Epithelial cell of esophagus (primary cell): ENCODE data around the gene PPP1R14C.
A peak's percentile ranks its signal among the peaks of the same experiment; 100 is the strongest.
"Not testable (repeated sequence)": the region's sequence is repeated elsewhere in the genome, so short reads cannot be mapped to it uniquely, and the experiment has no call there.

Experiments used
- DNase-seq: peaks from one replicate; pipeline ENCODE4 v3.0.0; 2010; ENCODE audit warnings: low read depth
- H3K4me3 ChIP-seq: 2 replicates; pipeline ENCODE4 v1.5.1; 2011; ENCODE audit warnings: mild to moderate bottlenecking, low read length, control low read depth
- TF ChIP-seq, protein P1 (sequence below): IDR thresholded peaks from 2 replicates; pipeline ENCODE4 v1.5.1; 2011; ENCODE audit warnings: low read depth, mild to moderate bottlenecking, low read length, control low read depth, inconsistent platforms; ENCODE audit not compliant: insufficient read depth; ENCODE audit errors: missing control alignments

The PPP1R14C gene

GRCh38 chr6:150134280-150134920, 8.4 kb upstream of the PPP1R14C start:
- TF ChIP-seq, protein P1, sequence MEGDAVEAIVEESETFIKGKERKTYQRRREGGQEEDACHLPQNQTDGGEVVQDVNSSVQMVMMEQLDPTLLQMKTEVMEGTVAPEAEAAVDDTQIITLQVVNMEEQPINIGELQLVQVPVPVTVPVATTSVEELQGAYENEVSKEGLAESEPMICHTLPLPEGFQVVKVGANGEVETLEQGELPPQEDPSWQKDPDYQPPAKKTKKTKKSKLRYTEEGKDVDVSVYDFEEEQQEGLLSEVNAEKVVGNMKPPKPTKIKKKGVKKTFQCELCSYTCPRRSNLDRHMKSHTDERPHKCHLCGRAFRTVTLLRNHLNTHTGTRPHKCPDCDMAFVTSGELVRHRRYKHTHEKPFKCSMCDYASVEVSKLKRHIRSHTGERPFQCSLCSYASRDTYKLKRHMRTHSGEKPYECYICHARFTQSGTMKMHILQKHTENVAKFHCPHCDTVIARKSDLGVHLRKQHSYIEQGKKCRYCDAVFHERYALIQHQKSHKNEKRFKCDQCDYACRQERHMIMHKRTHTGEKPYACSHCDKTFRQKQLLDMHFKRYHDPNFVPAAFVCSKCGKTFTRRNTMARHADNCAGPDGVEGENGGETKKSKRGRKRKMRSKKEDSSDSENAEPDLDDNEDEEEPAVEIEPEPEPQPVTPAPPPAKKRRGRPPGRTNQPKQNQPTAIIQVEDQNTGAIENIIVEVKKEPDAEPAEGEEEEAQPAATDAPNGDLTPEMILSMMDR: no peak
- no peak overlapping the region for H3K4me3 ChIP-seq
- DNase-seq: peak; percentile 55

DNA sequence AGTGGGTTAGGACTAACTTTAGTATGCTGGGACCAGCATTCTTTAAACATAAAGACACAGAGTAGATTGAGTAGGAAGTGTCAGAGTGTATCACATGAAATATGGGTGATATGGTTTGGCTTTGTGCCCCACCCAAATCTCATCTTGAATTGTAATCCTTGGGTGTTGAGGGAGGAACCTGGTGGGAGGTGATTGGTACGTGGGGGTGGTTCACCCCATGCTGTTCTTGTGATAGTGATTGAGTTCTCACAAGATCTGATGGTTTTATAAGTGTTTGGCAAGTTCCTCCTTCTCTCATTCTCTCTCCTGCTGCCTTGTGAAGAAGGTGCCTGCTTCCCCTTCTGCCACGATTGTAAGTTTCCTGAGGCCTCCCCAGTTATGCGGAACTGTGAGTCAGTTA, 5.1 kb upstream of the PPP1R14C start:
- not testable (repeated sequence) for H3K4me3 ChIP-seq, DNase-seq

DNA sequence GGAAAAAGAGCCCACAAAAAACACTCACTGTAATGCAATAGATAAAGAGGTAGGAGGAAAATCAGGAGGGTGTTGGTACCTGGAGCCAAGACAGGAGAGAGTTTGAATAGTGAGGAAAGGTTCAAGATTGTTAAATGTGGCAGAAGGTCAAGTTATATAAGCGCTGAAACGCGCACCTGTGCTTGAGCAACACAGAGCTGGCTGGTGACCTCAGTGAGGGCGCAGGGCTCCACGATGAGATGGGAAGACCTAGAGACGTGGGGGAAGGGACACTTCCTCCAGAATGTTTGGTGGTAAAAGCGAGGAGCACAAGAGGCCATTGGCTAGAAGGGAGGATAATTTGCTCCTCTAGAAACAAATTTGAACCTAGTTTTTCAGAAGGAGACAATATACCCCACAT, 4.2 kb upstream of the PPP1R14C start:
- TF ChIP-seq, protein P1: no peak
- no peak overlapping the region for H3K4me3 ChIP-seq
- no peak for DNase-seq

GRCh38 chr6:150139533-150139932, 3.3 kb upstream of the PPP1R14C start:
- DNase-seq: no peak
- H3K4me3 ChIP-seq: no peak overlapping the region
- TF ChIP-seq, protein P1: no peak

- TF ChIP-seq, protein P1: no peak
- DNase-seq: peak; percentile 77
- no peak overlapping the region for H3K4me3 ChIP-seq
Observed at GRCh38 chr6:150140236-150140969, 2.4 kb upstream of the PPP1R14C start.

- TF ChIP-seq, protein P1: no peak
- peak overlapping the region; percentile 61 for H3K4me3 ChIP-seq
- DNase-seq: peak; percentile 96
Observed at GRCh38 chr6:150142097-150142669, 661 bp upstream of the PPP1R14C start.

GRCh38 chr6:150143516-150144293, 861 bp downstream of the PPP1R14C start:
- peak overlapping the region; percentile 88 for H3K4me3 ChIP-seq
- DNase-seq: no peak
- TF ChIP-seq, protein P1: no peak
